Type B pancreatic cell (in vitro differentiated cells): ENCODE data around the gene OTOG. TPM values are rescaled to one million over a fixed set of nuclear protein-coding genes. Genes with fewer than 3 reads are reported as not detected.

Source experiments
- DNase-seq: peaks from one replicate; pipeline ENCODE4 v3.0.0; 2021; ENCODE audit warnings: mixed read lengths; ENCODE audit not compliant: unreplicated experiment; ENCODE audit errors: extremely low spot score
- H3K27ac Mint-ChIP-seq: 2 replicates; pipeline ENCODE4 v1.8.0; 2021; ENCODE audit warnings: mild to moderate bottlenecking, mixed read lengths
- H3K27me3 Mint-ChIP-seq: 2 replicates; pipeline ENCODE4 v1.8.0; 2021; ENCODE audit warnings: mixed read lengths
- H3K36me3 Mint-ChIP-seq: 2 replicates; pipeline ENCODE4 v1.8.0; 2021; ENCODE audit warnings: mixed read lengths
- H3K4me1 Mint-ChIP-seq: one replicate; pipeline ENCODE4 v1.8.0; 2021; ENCODE audit warnings: mixed read lengths; ENCODE audit not compliant: unreplicated experiment
- H3K4me3 Mint-ChIP-seq: 2 replicates; pipeline ENCODE4 v1.8.0; 2021; ENCODE audit warnings: mild to moderate bottlenecking, mixed read lengths
- H3K9me3 Mint-ChIP-seq: 2 replicates; pipeline ENCODE4 v1.8.0; 2021; ENCODE audit warnings: mixed read lengths
- CTCF ChIP-seq: fragments of 200-600 bp; sonication (generic); conservative IDR thresholded peaks from 2 replicates; pipeline ENCODE4 v1.5.0; 2021; ENCODE audit warnings: antibody characterized with exemption, mild to moderate bottlenecking
- total RNA-seq: library from RNA; stranded (reverse); gene quantifications from 2 replicates; pipeline ENCODE4 v1.2.1, GENCODE V29; 2021; ENCODE audit warnings: low replicate concordance

The OTOG gene
- total RNA-seq, 1 donor from 2014 or later = 1.5 TPM

- H3K36me3 Mint-ChIP-seq = no peaks in the 10 kb centered on the region
- peaks cover 13% of the 10 kb centered on the region for H3K27me3 Mint-ChIP-seq
- no peak overlapping the region for H3K27ac Mint-ChIP-seq
- H3K4me3 Mint-ChIP-seq = no peak overlapping the region
- no peaks in the 10 kb centered on the region for H3K9me3 Mint-ChIP-seq
- no peaks in the 10 kb centered on the region for H3K4me1 Mint-ChIP-seq
- DNase-seq = no peak
- TF ChIP-seq CTCF = no peak
Measured at GRCh38 chr11:17639091-17639490, 92.0 kb downstream of the OTOG start.

- H3K27ac Mint-ChIP-seq = no peak overlapping the region
- H3K27me3 Mint-ChIP-seq = peaks cover 15% of the 10 kb centered on the region
- no peaks in the 10 kb centered on the region for H3K36me3 Mint-ChIP-seq
- H3K4me1 Mint-ChIP-seq = no peaks in the 10 kb centered on the region
- no peak overlapping the region for H3K4me3 Mint-ChIP-seq
- TF ChIP-seq CTCF = no peak
- H3K9me3 Mint-ChIP-seq = no peaks in the 10 kb centered on the region
- DNase-seq = no peak
Measured at GRCh38 chr11:17639781-17640180, 92.7 kb downstream of the OTOG start.

- Mint-ChIP-seq H3K36me3 (no peaks in the 10 kb centered on the region), H3K4me1 (no peaks in the 10 kb centered on the region), H3K27me3 (peaks cover 15% of the 10 kb centered on the region), H3K4me3 (no peak overlapping the region), H3K27ac (no peak overlapping the region), H3K9me3 (no peaks in the 10 kb centered on the region)
- no peak for TF ChIP-seq CTCF
- no peak for DNase-seq
Measured at GRCh38 chr11:17640493-17641164, 93.6 kb downstream of the OTOG start.

GRCh38 chr11:17641792-17642350 lies 94.8 kb downstream of the OTOG start:
- H3K9me3 Mint-ChIP-seq = no peaks in the 10 kb centered on the region

GRCh38 chr11:17642370-17642769 lies 95.3 kb downstream of the OTOG start:
- no peaks in the 10 kb centered on the region for H3K36me3 Mint-ChIP-seq
- TF ChIP-seq CTCF = no peak
- no peak for DNase-seq
- H3K27ac Mint-ChIP-seq = no peak overlapping the region
- H3K4me3 Mint-ChIP-seq = no peak overlapping the region
- H3K9me3 Mint-ChIP-seq = no peaks in the 10 kb centered on the region
- peaks cover 15% of the 10 kb centered on the region for H3K27me3 Mint-ChIP-seq
- no peaks in the 10 kb centered on the region for H3K4me1 Mint-ChIP-seq

More at GRCh38 chr11:17641792-17642350, 94.8 kb downstream of the OTOG start:
- no peak overlapping the region for H3K4me3 Mint-ChIP-seq
- no peak overlapping the region for H3K27ac Mint-ChIP-seq
- H3K4me1 Mint-ChIP-seq = no peaks in the 10 kb centered on the region
- no peak for TF ChIP-seq CTCF
- H3K36me3 Mint-ChIP-seq = no peaks in the 10 kb centered on the region
- peaks cover 15% of the 10 kb centered on the region for H3K27me3 Mint-ChIP-seq
- no peak for DNase-seq
